ENCODE data around the gene ADCY4.

DNA sequence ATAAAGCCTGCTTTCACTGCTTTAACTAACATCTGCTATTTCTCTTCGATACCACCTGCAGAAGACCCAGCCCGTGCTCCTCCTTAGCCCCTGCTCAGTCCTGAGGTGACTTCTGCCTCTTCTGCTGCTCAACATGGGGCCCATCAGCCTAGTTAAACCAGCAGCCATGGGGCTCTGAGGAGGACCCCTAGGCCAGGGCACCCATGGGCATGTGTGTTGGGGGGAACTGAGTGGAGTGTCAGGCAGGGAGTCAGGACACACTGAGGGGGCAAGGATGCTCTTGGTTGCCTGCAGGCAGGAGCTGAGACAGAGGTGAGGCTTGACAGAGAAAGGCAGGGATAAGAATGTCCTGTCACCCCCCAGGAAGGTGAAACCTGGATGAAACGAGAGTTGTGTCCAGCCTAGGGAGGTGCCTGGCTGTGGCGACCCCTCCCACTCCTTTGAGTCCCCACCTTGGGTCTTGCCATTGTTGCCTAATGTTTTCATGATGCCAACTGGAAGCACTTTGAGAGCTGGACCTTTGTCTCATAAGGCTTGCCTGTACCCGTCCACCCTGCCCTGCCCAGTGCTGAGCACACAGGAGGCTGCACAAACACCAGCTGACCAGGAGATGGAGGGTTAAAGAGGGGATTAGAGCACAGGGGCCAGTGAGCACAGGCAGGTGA is 50.9 kb downstream of the ADCY4 start:
- TF ChIP-seq, protein P1, sequence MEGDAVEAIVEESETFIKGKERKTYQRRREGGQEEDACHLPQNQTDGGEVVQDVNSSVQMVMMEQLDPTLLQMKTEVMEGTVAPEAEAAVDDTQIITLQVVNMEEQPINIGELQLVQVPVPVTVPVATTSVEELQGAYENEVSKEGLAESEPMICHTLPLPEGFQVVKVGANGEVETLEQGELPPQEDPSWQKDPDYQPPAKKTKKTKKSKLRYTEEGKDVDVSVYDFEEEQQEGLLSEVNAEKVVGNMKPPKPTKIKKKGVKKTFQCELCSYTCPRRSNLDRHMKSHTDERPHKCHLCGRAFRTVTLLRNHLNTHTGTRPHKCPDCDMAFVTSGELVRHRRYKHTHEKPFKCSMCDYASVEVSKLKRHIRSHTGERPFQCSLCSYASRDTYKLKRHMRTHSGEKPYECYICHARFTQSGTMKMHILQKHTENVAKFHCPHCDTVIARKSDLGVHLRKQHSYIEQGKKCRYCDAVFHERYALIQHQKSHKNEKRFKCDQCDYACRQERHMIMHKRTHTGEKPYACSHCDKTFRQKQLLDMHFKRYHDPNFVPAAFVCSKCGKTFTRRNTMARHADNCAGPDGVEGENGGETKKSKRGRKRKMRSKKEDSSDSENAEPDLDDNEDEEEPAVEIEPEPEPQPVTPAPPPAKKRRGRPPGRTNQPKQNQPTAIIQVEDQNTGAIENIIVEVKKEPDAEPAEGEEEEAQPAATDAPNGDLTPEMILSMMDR (IDR thresholded peaks at IDR 0.05), result no peak
- TF ChIP-seq POLR2A (IDR thresholded peaks at IDR 0.05), result no peak

Measured in Peyer's patch (tissue), 4 donors.